Measurements from ENCODE around the gene KCNIP1.

GRCh38 chr5:170642066-170642735 lies 138.4 kb downstream of the KCNIP1 start:
- TF ChIP-seq POLR2A (IDR thresholded peaks at IDR 0.05; ENCODE audit: low read length) = no peak
- no peak for TF ChIP-seq GATA1 (IDR thresholded peaks at IDR 0.05; ENCODE audit: low read depth, low read length)

Data from erythroblast (primary cell).